HL-60 (cell line): ENCODE data around the gene SLC6A20.

Experiments used
- DNase-seq, 2 experiments: peaks; one replicate each; pipeline ENCODE4 v3.0.0-alpha.2; 2010 to 2020; ENCODE audit warnings: low read depth in 1 of 2, low spot score in 1 of 2
- H3K27ac ChIP-seq: fragments of 250-450 bp; sonication (Bioruptor Pico); replicated peaks from 2 replicates; pipeline ENCODE4 v1.5.1; 2020; ENCODE audit warnings: mild to moderate bottlenecking, moderate library complexity
- H3K27me3 ChIP-seq: fragments of 250-450 bp; sonication (Bioruptor Pico); 2 replicates; pipeline ENCODE4 v1.5.1; 2021; ENCODE audit warnings: mild to moderate bottlenecking, moderate library complexity; ENCODE audit not compliant: insufficient read depth, poor library complexity, severe bottlenecking
- H3K4me3 ChIP-seq: replicated peaks from 2 replicates; pipeline ENCODE4 v1.5.1; 2011; ENCODE audit warnings: mild to moderate bottlenecking, control low read depth, low read length; ENCODE audit not compliant: insufficient read depth
- GABPA ChIP-seq: IDR thresholded peaks from 2 replicates; pipeline ENCODE4 v1.6.1; 2012; ENCODE audit warnings: low read depth
- POLR2AphosphoS5 ChIP-seq: IDR thresholded peaks from 2 replicates; pipeline ENCODE4 v1.6.1; 2012; ENCODE audit warnings: low read depth
- SPI1 ChIP-seq: IDR thresholded peaks from 2 replicates; pipeline ENCODE4 v1.6.1; 2012; ENCODE audit warnings: low read depth, mild to moderate bottlenecking, borderline replicate concordance
- TF ChIP-seq, protein P1 (sequence below): IDR thresholded peaks from one replicate; pipeline ENCODE4 v1.5.1; 2011; ENCODE audit warnings: low read length, control low read depth, inconsistent platforms; ENCODE audit not compliant: insufficient read depth
- TF ChIP-seq, protein P2 (sequence below): IDR thresholded peaks from 2 replicates; pipeline ENCODE4 v1.6.1; 2012; ENCODE audit warnings: low read depth; ENCODE audit not compliant: insufficient replicate concordance

SLC6A20 gene

DNA sequence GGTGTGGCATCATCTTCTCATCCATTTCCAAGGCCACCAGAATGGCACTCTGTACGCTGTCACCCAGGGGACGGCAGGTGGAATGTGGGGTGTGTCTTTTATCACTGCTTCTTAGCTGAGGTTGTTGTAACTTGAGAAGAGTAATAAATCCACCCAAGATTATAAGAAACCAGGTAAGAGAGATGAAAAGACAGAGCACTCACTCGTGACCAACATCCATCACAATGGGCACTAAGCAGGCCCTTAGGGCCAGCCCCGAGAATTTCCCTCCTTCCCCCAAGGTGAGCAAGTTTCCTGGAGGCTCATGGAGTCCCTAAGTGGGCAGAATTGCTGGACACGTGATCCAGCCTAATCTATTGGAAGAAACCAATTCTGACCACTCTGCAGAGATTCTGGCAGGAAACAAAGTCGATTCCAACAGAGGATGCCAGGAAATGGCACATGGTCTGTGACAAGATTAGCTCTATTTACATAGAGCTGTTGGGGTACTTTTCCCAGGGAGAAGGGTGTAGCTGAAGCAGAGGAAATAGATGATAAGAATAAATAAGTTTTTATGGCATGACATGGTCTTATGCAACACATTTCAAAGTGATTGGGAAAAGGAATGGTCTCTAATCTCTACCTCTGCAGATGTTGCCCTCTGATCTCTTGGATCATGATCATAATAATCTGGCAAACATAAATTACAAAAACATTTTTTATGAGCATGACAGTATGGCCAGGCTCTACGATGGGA, 22.5 kb downstream of the SLC6A20 start:
- no peak for DNase-seq
- Histone ChIP-seq H3K27me3 (peaks cover 5% of the 10 kb centered on the region), H3K4me3 (no peak overlapping the region), H3K27ac (no peak overlapping the region)
- TF ChIP-seq, protein P1, sequence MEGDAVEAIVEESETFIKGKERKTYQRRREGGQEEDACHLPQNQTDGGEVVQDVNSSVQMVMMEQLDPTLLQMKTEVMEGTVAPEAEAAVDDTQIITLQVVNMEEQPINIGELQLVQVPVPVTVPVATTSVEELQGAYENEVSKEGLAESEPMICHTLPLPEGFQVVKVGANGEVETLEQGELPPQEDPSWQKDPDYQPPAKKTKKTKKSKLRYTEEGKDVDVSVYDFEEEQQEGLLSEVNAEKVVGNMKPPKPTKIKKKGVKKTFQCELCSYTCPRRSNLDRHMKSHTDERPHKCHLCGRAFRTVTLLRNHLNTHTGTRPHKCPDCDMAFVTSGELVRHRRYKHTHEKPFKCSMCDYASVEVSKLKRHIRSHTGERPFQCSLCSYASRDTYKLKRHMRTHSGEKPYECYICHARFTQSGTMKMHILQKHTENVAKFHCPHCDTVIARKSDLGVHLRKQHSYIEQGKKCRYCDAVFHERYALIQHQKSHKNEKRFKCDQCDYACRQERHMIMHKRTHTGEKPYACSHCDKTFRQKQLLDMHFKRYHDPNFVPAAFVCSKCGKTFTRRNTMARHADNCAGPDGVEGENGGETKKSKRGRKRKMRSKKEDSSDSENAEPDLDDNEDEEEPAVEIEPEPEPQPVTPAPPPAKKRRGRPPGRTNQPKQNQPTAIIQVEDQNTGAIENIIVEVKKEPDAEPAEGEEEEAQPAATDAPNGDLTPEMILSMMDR: no peak
- TF ChIP-seq GABPA (no peak), SPI1 (no peak)

DNA sequence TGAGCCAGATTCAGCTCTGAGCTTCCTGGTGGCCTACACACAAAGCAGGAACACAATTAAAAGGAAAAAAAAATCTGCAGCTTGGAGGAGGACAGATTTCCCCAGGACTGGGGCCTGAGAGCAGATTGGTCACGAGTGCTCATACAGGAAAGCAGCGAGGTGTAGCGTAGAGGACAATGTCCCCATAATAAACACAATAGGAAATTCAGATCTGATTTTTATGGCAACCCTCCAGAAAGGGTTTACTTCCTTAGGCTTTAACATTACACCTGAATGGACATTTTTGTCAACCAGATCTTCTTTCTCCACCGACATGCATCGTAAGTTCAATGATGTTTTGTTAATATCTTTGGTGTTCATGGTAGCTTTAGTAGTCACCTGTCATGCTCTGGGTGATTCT, 23.3 kb downstream of the SLC6A20 start:
- Histone ChIP-seq H3K27ac (no peak overlapping the region), H3K4me3 (no peak overlapping the region), H3K27me3 (peaks cover 3% of the 10 kb centered on the region)
- no peak for DNase-seq
- TF ChIP-seq SPI1: no peak
- TF ChIP-seq GABPA: no peak
- TF ChIP-seq, protein P1: no peak
- TF ChIP-seq, protein P2, sequence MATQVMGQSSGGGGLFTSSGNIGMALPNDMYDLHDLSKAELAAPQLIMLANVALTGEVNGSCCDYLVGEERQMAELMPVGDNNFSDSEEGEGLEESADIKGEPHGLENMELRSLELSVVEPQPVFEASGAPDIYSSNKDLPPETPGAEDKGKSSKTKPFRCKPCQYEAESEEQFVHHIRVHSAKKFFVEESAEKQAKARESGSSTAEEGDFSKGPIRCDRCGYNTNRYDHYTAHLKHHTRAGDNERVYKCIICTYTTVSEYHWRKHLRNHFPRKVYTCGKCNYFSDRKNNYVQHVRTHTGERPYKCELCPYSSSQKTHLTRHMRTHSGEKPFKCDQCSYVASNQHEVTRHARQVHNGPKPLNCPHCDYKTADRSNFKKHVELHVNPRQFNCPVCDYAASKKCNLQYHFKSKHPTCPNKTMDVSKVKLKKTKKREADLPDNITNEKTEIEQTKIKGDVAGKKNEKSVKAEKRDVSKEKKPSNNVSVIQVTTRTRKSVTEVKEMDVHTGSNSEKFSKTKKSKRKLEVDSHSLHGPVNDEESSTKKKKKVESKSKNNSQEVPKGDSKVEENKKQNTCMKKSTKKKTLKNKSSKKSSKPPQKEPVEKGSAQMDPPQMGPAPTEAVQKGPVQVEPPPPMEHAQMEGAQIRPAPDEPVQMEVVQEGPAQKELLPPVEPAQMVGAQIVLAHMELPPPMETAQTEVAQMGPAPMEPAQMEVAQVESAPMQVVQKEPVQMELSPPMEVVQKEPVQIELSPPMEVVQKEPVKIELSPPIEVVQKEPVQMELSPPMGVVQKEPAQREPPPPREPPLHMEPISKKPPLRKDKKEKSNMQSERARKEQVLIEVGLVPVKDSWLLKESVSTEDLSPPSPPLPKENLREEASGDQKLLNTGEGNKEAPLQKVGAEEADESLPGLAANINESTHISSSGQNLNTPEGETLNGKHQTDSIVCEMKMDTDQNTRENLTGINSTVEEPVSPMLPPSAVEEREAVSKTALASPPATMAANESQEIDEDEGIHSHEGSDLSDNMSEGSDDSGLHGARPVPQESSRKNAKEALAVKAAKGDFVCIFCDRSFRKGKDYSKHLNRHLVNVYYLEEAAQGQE: no peak
- no peak for TF ChIP-seq POLR2AphosphoS5

DNA sequence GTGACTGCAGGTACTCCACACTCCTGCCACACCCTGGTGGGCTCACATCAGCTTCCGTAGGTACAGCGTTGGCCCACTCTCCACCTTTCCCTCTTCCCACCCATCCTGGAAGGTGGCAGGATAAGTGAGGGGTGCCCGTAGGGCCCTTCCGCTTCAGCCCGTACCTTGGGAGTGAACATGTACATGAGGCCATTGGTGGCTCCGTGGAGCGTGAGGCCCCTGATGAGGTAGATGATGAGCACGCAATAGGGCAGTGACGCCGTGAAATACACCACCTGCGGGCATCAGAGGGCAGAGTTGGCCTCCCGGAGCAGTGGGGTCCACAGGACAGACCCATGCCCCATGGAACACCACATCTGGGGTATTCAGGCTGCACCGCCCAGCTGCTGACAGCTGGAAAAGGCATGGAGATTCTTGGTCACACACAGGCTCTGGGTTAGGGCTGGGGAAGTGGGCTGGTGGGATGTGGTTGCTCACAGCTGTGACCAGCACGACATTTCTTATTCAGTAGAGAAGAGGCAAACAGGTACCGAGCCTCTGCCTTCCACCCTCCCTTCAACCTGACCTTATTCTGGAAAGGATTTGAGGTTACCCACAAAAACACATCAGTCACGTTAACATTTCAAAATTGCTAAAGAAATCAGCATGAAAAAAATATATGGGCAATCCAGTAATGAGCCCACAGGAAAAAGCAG, 23.8 kb downstream of the SLC6A20 start:
- no peak for DNase-seq
- peaks cover 3% of the 10 kb centered on the region for H3K27me3 ChIP-seq
- no peak for TF ChIP-seq GABPA
- TF ChIP-seq, protein P2: no peak
- TF ChIP-seq SPI1: no peak
- TF ChIP-seq, protein P1: no peak
- no peak for TF ChIP-seq POLR2AphosphoS5
- no peak overlapping the region for H3K4me3 ChIP-seq
- no peak overlapping the region for H3K27ac ChIP-seq

DNA sequence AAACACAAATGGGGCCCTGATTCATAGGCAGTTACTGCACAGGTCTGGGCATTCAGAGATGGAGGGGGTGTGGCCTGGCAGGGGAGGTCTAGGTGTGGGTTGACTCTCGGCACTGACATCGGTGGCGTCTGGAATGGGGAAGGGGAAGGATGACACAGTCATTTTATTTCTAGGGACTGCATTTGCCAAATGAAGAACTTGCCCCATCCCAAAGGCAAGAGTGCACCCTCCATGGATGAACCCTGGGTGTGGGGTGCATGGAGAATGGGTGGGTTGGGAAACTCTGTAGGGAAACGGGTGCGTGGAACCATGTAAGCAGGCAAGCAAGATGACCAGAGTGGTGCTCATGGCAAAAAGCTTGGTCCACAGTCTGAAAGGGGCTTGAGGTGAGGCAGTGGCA, 24.5 kb downstream of the SLC6A20 start:
- Histone ChIP-seq H3K27ac (no peak overlapping the region), H3K4me3 (no peak overlapping the region), H3K27me3 (peaks cover 3% of the 10 kb centered on the region)
- no peak for DNase-seq
- no peak for TF ChIP-seq POLR2AphosphoS5
- no peak for TF ChIP-seq GABPA
- TF ChIP-seq SPI1: no peak
- TF ChIP-seq, protein P2: no peak
- TF ChIP-seq, protein P1: no peak
